MCF 10A (cell line): ENCODE measurements around the gene YWHAE. TPM values are rescaled to one million over a fixed set of nuclear protein-coding genes. Genes with fewer than 3 reads are reported as not detected.

ENCODE experiments used
- Bru-seq: library from RNA; stranded (reverse); fragments of 400-500 nt; gene quantifications from one replicate; lab custom pipeline; 2021; lab: Mats Ljungman, UMichigan
- BruChase-seq, 2 experiments: library from RNA; stranded (reverse); fragments of 400-500 nt; gene quantifications; one replicate each; lab custom pipeline; 2021; lab: Mats Ljungman, UMichigan
- BruUV-seq: library from RNA; stranded (reverse); fragments of 400-500 nt; replicated peaks from 2 replicates; lab custom pipeline; 2021; lab: Mats Ljungman, UMichigan
- CTCF ChIA-PET: fragments of 300-600 bp; sonication (Branson Sonifier 250); formaldehyde crosslinking; extraction: SDS; loops from one replicate; lab custom pipeline; 2021; ENCODE audit warnings: antibody characterized with exemption, inconsistent platforms; lab: Yijun Ruan, JAX
- POLR2A ChIA-PET: fragments of 300-600, 350-650 bp; sonication (Branson Sonifier 250); formaldehyde crosslinking; extraction: SDS; loops from one replicate; lab custom pipeline; 2020; ENCODE audit warnings: antibody characterized with exemption, inconsistent platforms; lab: Yijun Ruan, JAX
- DNase-seq: peaks from one replicate; pipeline ENCODE4 v3.0.0-alpha.2; 2018; ENCODE audit not compliant: unreplicated experiment
- H3K27ac Mint-ChIP-seq: one replicate; pipeline ENCODE4 v1.8.0; 2022; ENCODE audit warnings: mild to moderate bottlenecking, low read depth, mixed read lengths; ENCODE audit not compliant: unreplicated experiment
- H3K27me3 Mint-ChIP-seq: one replicate; pipeline ENCODE4 v1.8.0; 2022; ENCODE audit warnings: mixed read lengths; ENCODE audit not compliant: insufficient read depth, unreplicated experiment
- H3K36me3 Mint-ChIP-seq: one replicate; pipeline ENCODE4 v1.8.0; 2022; ENCODE audit warnings: mild to moderate bottlenecking, moderate library complexity, mixed read lengths; ENCODE audit not compliant: insufficient read depth, unreplicated experiment
- H3K4me1 Mint-ChIP-seq: one replicate; pipeline ENCODE4 v1.8.0; 2022; ENCODE audit warnings: mixed read lengths; ENCODE audit not compliant: insufficient read depth, unreplicated experiment
- H3K4me3 Mint-ChIP-seq: one replicate; pipeline ENCODE4 v1.8.0; 2022; ENCODE audit warnings: mild to moderate bottlenecking, moderate library complexity, mixed read lengths; ENCODE audit not compliant: unreplicated experiment
- H3K9me3 Mint-ChIP-seq: one replicate; pipeline ENCODE4 v1.8.0; 2022; ENCODE audit warnings: mixed read lengths; ENCODE audit not compliant: unreplicated experiment
- CTCF ChIP-seq: fragments of 200-600 bp; IDR thresholded peaks from one replicate; pipeline ENCODE4 v1.8.0; 2022; ENCODE audit warnings: antibody characterized with exemption, mild to moderate bottlenecking; ENCODE audit not compliant: unreplicated experiment
- intact Hi-C: fragments of 100-400 bp; cut with micrococcal nuclease; formaldehyde crosslinking; loops from 2 replicates; pipeline ENCODE4 v1.14.1; 2022
- long read RNA-seq: library from polyadenylated mRNA; stranded (forward); transcript quantifications from one replicate; pipeline ENCODE4 v2.0.0, GENCODE V29; 2022
- total RNA-seq: library from RNA; stranded (reverse); gene quantifications from 2 replicates; pipeline ENCODE4 v1.2.3, GENCODE V29; 2022

Gene YWHAE
- 813 and 886 TPM in 2 replicates for total RNA-seq
- percentile 96 among the genes with signal in this experiment for Bru-seq, nascent RNA
- BruChase-seq, experiment 1, labeled RNA remaining after a 6-hour chase, result percentile 97 among the genes with signal in this experiment
- BruChase-seq, experiment 2, labeled RNA remaining after a 2-hour chase, result percentile 95 among the genes with signal in this experiment
- long read RNA-seq, transcript YWHAE-208 (7 exons, 1,818 nt), result minor isoform, 38 of 1,143 reads
- long read RNA-seq, transcript YWHAE-201 (6 exons, 2,211 nt), result major isoform, 1,043 of 1,143 reads
- long read RNA-seq, partial matches to known transcripts, result 17 of 1,143 reads
- long read RNA-seq, other reads (novel, unspliced or antisense), result 36 of 1,143 reads

GRCh38 chr17:1399679-1400512 lies at the start of gene YWHAE:
Gene YWHAE (minus strand): TSS chr17:1400222. CDS start chr17:1400110, 112 bp downstream.
- intact Hi-C loops, result loop anchor here (5.0 kb wide), 2 partner anchors 33 to 57 kb away; partner anchors contain the start of gene CRK
- TF ChIP-seq CTCF, result no peak
- peak within 1 kb of the TSS; percentile 92 for H3K4me3 Mint-ChIP-seq
- ChIA-PET POLR2A (interaction anchor here (0.6 to 3.3 kb wide), 30 partner anchors 9 to 676 kb away, joined by 3 to 55 read pairs (median 4); partner anchors contain the start of genes CRK, INPP5K, PITPNA and RILP), CTCF (interaction anchor here (0.7 to 2.0 kb wide), 3 partner anchors 9 to 37 kb away, joined by 3 to 7 read pairs (median 3); no protein-coding TSS in a partner anchor)
- DNase-seq, result peak; percentile 96
- H3K27me3 Mint-ChIP-seq, result no peaks in the 10 kb centered on the region
- BruUV-seq, result no TSS peak
- peaks cover 11% of the 10 kb centered on the region for H3K4me1 Mint-ChIP-seq
- H3K9me3 Mint-ChIP-seq, result no peaks in the 10 kb centered on the region
- H3K27ac Mint-ChIP-seq, result peak within 1 kb of the TSS; percentile 100
- peaks cover 45% of the 10 kb centered on the region for H3K36me3 Mint-ChIP-seq

- no peak for DNase-seq
- no peak for TF ChIP-seq CTCF
- ChIA-PET CTCF (interaction anchor here (0.9 kb wide), 1 partner anchor 12 kb away, joined by 5 read pairs; no protein-coding TSS in a partner anchor), POLR2A (interaction anchor here (1.7 to 1.8 kb wide), 2 partner anchors 9 to 67 kb away, joined by 4 to 7 read pairs; partner anchors contain the start of gene INPP5K)
- Mint-ChIP-seq H3K4me1 (peaks cover 8% of the 10 kb centered on the region), H3K27ac (no peak overlapping the region), H3K9me3 (no peaks in the 10 kb centered on the region), H3K27me3 (no peaks in the 10 kb centered on the region), H3K36me3 (peaks cover 47% of the 10 kb centered on the region), H3K4me3 (no peak overlapping the region)
- intact Hi-C loops, result no loop called here
- no TSS peak for BruUV-seq
These were observed 49.5 kb upstream of the YWHAE start for GRCh38 chr17:1449412-1449967.

- H3K9me3 Mint-ChIP-seq, result no peaks in the 10 kb centered on the region
- peaks cover 42% of the 10 kb centered on the region for H3K36me3 Mint-ChIP-seq
- intact Hi-C loops, result no loop called here
- no peak overlapping the region for H3K4me3 Mint-ChIP-seq
- no peak for DNase-seq
- H3K27ac Mint-ChIP-seq, result no peak overlapping the region
- no TSS peak for BruUV-seq
- ChIA-PET CTCF (interaction anchor here (0.6 kb wide), 2 partner anchors 67 to 87 kb away, joined by 4 to 5 read pairs; no protein-coding TSS in a partner anchor), POLR2A (no interaction called here)
- no peaks in the 10 kb centered on the region for H3K27me3 Mint-ChIP-seq
- no peak for TF ChIP-seq CTCF
- H3K4me1 Mint-ChIP-seq, result peaks cover 5% of the 10 kb centered on the region
These were observed 47.0 kb upstream of the YWHAE start for GRCh38 chr17:1447052-1447451.
